Cortex of kidney (tissue), 1 donor: ENCODE measurements around the gene SLC33A1.

ENCODE experiments used
- DNase-seq: peaks from one replicate; lab custom pipeline; 2025; lab: John Stamatoyannopoulos, UW

Gene SLC33A1

GRCh38 chr3:155790272-155790925 lies 63.8 kb downstream of the SLC33A1 start:
- no peak for DNase-seq

- no peak for DNase-seq
Observed at GRCh38 chr3:155785662-155786295, 68.4 kb downstream of the SLC33A1 start.

DNA sequence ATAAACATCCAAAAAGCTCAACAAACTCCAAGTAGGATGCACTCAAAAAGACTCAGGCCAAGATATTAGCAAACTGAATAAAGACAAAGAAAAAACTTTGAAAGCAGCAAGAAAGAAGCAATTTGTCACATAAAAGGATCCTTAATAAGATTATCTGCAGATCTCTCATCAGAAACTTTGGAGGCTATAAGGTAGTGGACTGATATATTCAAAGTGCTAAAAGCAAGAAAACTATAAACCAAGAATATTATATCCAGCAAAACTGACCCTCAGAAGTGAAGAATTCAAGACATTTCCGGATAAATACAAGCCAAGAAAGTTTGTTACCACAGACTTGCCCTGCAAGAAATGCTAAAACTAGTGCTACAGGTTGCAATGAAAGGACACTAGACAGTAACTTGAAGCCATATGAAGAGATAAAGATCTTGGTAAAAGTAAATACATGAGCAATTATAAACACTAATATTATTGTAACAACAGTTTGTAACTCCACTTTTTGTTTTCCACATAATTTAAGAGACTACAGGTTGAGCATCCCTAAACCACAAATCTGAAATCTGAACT lies 71.8 kb downstream of the SLC33A1 start:
- DNase-seq, result no peak

DNA sequence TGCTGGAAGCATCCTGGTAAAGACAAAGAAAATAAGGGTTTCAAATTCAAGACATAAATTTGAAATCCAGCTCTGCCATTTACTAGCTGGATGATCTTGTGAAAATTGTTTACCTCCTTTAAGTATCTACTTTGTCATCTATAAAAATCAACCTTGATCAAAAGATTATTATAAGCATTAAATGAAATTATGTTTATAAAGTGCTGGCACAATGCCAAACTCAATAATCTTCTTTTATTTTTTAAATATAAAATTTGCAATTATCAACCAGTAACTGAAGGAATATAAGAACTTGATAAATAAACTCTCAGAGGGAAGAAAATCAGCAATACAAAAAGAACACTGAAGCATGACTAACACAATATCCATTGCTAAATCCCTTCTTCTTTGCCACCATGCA lies 73.9 kb downstream of the SLC33A1 start:
- no peak for DNase-seq

DNA sequence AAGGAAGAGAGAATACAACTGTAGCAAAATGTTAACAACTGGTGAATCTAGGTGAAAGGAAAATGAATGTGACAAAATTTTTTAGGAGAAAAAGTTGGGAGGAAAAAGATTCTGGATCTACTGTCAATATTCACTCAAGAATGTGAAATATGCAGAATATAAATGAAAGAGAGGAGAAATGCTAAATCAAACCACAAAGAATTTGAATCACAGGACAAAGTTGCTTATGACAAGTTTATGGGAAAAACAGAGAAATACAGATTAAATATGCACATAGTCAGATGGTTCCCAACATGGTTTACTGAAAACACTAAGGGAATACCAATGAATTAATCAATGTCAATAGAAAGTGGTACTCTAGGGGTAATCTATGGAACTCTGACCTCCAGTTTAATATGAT lies 75.8 kb downstream of the SLC33A1 start:
- no peak for DNase-seq

- DNase-seq, result no peak
Observed at GRCh38 chr3:155772801-155773200, 81.4 kb downstream of the SLC33A1 start.

DNA sequence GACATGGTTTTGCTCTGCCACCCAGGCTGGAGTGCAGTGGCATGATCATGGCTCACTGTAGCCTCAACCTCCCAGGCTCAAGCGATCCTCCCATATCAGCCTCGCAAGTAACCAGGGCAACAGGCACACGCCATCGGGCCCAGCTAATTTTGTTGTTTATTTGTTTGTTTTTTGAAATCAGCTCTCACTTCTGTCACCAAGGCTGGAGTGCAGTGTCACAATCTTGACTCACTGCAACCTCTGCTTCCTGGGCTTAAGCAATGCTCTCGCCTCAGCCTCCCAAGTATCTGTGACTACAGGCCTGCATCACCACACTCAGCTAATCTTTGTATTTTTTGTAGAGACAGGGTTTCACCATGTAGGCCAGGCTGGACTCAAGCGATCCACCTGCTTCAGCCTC lies 83.1 kb downstream of the SLC33A1 start:
- DNase-seq, result no peak
